Stimulated activated naive CD4-positive, alpha-beta T cell (primary cell): ENCODE results near the gene ENDOG.
"Not testable (repeated sequence)": the region's sequence is repeated elsewhere in the genome, so short reads cannot be mapped to it uniquely, and the experiment has no call there.

Experiments
- DNase-seq, 6 experiments: peaks; one replicate each; lab custom pipeline; 2025; lab: John Stamatoyannopoulos, UW

Gene ENDOG

GRCh38 chr9:128862401-128862851 lies 44.1 kb downstream of the ENDOG start:
- DNase-seq: no peak

GRCh38 chr9:128863647-128864046 lies 45.3 kb downstream of the ENDOG start:
- DNase-seq: peak; percentile 56 to 88 (median 80)

- no peak for DNase-seq
Measured at GRCh38 chr9:128870128-128870940, 52.0 kb downstream of the ENDOG start.

GRCh38 chr9:128870941-128871265 lies 52.6 kb downstream of the ENDOG start:
- not testable (repeated sequence) for DNase-seq
